Hematopoietic multipotent progenitor cell (in vitro differentiated cells): ENCODE results near the gene EDAR. TPM values are rescaled to one million over a fixed set of nuclear protein-coding genes. Genes with fewer than 3 reads are reported as not detected.

Experiments used
- DNase-seq, 3 donors: peaks; one replicate each; pipeline ENCODE4 v3.0.0-alpha.2; 2011 to 2015; ENCODE audit warnings: low read depth in 2 of 3, low spot score in 2 of 3
- small RNA-seq: library from RNA; depleted of rRNA; stranded (forward); fragments of <200 nt; gene quantifications from one replicate; pipeline ENCODE3, GENCODE V24; 2012
- total RNA-seq: library from RNA; depleted of rRNA; stranded (reverse); fragments of >200 nt; gene quantifications from one replicate; pipeline ENCODE4 v1.2.3, GENCODE V29; 2012

Gene EDAR
- total RNA-seq, 1 donor = under 0.01 TPM

GRCh38 chr2:108877506-108877905, 111.5 kb downstream of the EDAR start:
- DNase-seq = no peak

GRCh38 chr2:108870069-108870644, 118.9 kb downstream of the EDAR start:
- peak in 1 of 3 donors; percentile 29 for DNase-seq

GRCh38 chr2:108869542-108869941, 119.5 kb downstream of the EDAR start:
- no peak for DNase-seq

GRCh38 chr2:108868911-108869310, 120.1 kb downstream of the EDAR start:
- no peak for DNase-seq

- DNase-seq = no peak
These were observed 123.0 kb downstream of the EDAR start for GRCh38 chr2:108866041-108866440.

GRCh38 chr2:108858894-108859293, 130.1 kb downstream of the EDAR start:
- no peak for DNase-seq

- peak in 2 of 3 donors; percentile 10 to 47 for DNase-seq
These were observed 133.8 kb downstream of the EDAR start for GRCh38 chr2:108855194-108855593.

- DNase-seq = no peak
These were observed 134.5 kb downstream of the EDAR start for GRCh38 chr2:108854484-108854883.

- no peak for DNase-seq
These were observed 135.6 kb downstream of the EDAR start for GRCh38 chr2:108853421-108853820.

- DNase-seq = no peak
These were observed 136.6 kb downstream of the EDAR start for GRCh38 chr2:108852375-108852774.

- no peak for DNase-seq
These were observed 142.0 kb downstream of the EDAR start for GRCh38 chr2:108847000-108847399.

- DNase-seq = no peak
These were observed 143.1 kb downstream of the EDAR start for GRCh38 chr2:108845923-108846322.

Small RNA genes within 50 kb of the gene (small RNA-seq; reads per million reads assigned to genes)
- not detected for gene AC073415.1

Other genes with a start within 250 kb of the EDAR start
- 4.0 TPM for gene CCDC138, start 202.4 kb downstream of the EDAR start, total RNA-seq
- gene SH3RF3, start 140.0 kb upstream of the EDAR start, total RNA-seq = 0.54 TPM